HG02642 (cell line): Measurements from ENCODE around the gene OR6S1.

ENCODE experiments used
- ATAC-seq: cut with Tn5 transposase; IDR thresholded peaks from one replicate; pipeline ENCODE4 v1.9.1; 2021; ENCODE audit warnings: mild to moderate bottlenecking; ENCODE audit not compliant: unreplicated experiment, poor library complexity

OR6S1 gene, protein sequence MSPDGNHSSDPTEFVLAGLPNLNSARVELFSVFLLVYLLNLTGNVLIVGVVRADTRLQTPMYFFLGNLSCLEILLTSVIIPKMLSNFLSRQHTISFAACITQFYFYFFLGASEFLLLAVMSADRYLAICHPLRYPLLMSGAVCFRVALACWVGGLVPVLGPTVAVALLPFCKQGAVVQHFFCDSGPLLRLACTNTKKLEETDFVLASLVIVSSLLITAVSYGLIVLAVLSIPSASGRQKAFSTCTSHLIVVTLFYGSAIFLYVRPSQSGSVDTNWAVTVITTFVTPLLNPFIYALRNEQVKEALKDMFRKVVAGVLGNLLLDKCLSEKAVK

GRCh38 chr14:20641591-20641990, at the start of gene OR6S1:
OR6S1 (minus strand) TSS chr14:20641691; CDS start chr14:20641691, 0 bp downstream.
- ATAC-seq = no peak

DNA sequence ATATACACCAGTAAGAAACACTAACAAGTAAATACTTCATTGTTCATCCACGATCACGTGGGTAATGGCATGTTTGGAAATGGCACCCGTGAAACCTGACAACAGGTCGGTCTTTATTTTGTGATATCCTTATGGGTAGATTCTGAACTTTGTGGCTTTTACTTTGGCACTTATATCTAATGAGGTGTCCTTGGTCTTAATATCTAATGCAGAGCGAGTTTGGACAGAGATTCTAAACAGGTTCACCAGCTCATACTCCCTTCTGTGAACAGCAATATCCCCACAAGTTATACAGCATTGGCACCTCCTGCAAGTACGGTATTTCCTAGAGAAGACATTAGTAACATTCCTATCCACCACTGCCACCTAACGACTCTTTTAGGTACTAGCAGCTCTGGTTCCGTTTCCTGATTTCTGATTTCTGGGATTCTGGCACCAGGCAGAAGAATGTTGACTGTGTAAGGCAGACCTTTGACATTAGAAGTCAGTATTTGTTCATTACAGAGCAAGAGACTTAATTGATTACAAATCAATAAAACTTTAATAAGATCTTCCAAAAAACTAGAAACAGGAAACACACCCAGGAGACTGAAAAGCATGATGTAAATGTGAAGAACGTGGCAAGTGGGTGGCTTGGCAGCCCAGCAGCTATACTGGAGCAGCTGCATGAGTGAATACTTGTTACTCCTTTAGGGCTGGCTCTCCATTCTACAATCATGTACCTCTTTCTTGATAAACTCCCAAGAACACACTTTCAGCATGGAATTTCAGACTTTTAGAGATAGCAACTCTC, 49.6 kb upstream of the OR6S1 start:
- ATAC-seq = peak; percentile 74

DNA sequence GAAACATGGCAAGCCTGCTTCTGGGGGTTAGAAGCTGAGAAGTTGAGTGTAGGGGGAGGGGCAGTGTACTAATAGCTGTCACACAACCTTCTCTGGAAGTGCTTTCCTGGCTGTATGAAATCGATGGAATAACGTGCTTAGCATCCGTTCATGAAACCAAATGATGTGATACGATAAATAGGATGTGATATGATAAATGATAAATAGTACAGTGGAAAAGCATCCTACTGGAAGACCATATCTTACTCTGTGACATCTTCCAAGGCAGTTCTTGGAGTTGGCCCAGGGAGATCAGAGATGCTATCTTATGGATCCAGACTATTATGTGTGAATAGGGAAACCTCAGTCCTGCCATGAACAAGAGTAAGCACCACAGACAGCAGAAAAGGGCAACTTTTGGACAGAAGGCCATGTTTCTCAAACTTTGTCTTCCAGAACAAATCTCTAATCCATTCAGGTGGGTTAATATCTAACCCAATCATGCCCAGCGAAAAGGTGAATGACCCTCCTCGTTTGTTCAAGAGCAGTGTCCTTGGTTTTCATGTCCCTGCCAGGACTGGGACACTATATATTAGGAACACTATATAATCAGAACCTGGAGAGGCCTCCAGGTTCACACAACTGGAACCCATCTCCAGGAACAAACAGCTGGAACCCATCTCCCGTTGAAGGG, 46.8 kb upstream of the OR6S1 start, which contains the start of gene ANG:
TSS of gene ANG (plus strand) at position 598 of the 673 bp plus-strand sequence. CDS start 4,801 bp downstream, outside the sequence.
- ATAC-seq = no peak

DNA sequence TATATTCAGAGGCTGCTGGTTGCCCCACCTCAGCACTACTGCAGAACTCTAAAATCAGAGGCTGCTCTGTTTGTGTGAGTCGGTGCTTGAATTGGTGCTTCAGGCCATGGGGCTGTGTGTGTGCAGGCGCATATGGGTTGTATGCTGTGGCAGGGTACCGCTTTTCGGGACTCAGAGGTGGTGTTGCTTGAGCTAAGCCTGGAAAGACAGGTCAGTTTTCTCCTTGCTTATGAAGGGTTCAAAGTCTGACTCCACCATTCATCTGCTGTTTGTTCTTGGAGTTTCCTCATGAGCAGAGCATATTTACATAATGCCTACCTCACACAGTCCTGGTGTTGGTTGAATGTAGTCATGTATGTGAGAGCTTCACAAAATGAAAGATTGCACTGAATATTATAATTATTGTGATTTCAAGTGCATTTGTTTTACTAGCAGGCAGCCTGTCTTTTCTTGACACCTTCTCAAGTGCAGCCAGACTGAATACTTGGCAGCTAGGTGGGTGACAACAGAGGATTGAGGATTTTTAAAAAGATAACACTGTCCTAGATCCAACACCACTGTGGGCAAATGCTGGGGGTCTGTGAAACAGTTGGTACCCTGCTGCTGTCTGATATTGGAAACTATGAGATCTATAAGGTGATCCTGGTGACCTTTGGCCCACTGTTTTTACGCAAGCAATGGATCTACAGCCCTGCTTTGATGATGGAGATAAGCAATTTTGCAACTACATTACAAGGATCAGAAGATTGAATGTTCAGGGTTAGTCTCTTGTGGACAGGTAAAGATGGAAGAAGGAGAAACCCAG, 46.1 kb upstream of the OR6S1 start:
- ATAC-seq = no peak

- no peak for ATAC-seq
Observed at GRCh38 chr14:20686386-20687143, 45.1 kb upstream of the OR6S1 start.

DNA sequence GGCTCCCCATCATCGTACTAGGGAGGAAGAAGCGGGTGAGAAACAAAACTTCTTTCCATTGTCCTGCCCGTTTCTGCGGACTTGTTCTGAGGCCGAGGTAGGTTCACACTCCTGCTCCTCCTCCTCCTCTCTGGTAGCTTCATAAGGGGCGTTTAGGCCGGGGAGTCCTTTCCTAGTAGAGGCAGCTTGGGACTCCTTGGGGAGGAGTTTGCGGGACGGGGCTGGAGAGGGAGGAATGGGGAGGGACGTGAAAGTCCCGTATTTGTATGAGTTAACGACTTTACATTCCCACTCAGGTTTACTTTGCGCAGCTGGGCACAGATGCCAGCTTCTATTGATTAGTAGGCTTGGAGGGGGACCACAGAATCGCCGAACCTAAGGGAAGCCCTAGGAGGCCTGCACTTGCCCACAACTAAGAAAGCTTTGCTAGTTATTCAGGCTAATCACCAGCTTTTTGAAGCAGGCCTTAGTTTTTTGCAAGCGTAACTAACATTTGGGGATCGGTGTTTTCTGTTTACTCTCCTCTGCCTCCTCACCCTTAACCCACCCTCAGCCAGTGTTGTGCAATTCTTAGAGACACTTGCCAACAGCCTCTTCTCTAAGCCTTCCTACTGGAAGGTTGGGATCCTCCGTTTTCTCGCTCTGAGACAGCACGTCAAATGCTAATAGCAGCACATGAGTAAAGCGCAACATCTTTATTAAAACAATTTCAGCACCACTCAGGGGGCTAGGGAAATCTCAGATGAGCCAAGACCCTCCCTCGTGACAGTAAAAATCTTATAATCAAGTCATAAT, 43.4 kb upstream of the OR6S1 start:
- ATAC-seq = no peak

- peak; percentile 32 for ATAC-seq
Observed at GRCh38 chr14:20683891-20684661, 42.6 kb upstream of the OR6S1 start, which contains the start of gene RNASE4. RNASE4 (plus strand) TSS chr14:20684560; CDS start chr14:20699372, 14,812 bp downstream.

GRCh38 chr14:20683125-20683890, 41.8 kb upstream of the OR6S1 start:
- ATAC-seq = peak; percentile 24

DNA sequence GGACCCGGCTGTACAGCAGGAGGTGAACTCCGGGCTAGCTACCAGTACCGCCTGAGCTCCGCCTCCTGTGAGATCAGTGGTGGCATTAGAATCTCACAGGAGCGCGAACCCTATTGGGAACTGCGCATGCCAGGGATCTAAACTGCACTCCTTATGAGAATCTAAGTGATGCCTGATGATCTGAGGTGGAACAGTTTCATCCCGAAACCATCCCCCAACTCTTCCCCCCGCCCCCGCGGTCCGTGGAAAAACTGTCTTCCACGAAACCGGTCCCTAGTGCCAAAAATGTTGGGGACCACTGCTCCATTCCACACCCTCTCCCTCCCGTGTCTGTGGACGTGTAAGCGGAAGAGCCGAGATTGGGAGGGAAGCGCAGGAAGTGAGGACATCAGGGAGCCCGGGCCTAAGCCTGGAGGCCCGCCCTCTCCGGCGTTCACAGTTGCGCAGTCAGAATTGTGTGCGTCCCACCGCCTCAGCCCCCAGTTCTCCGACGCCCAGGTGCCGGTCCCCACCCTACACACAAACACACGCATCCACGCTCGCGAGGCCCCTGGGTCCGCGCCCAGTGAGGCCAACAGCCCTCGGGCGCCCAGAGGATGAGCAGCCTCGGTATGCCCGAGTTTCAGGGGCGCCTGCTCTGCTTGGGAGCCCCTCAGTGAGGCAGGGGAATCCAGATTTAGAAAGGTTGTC, 41.1 kb upstream of the OR6S1 start:
- ATAC-seq = peak; percentile 53

- no peak for ATAC-seq
Observed at GRCh38 chr14:20682127-20682434, 40.6 kb upstream of the OR6S1 start.

- peak; percentile 30 for ATAC-seq
Observed at GRCh38 chr14:20681348-20682126, 40.0 kb upstream of the OR6S1 start.

GRCh38 chr14:20680843-20681347, 39.4 kb upstream of the OR6S1 start:
- peak; percentile 29 for ATAC-seq

DNA sequence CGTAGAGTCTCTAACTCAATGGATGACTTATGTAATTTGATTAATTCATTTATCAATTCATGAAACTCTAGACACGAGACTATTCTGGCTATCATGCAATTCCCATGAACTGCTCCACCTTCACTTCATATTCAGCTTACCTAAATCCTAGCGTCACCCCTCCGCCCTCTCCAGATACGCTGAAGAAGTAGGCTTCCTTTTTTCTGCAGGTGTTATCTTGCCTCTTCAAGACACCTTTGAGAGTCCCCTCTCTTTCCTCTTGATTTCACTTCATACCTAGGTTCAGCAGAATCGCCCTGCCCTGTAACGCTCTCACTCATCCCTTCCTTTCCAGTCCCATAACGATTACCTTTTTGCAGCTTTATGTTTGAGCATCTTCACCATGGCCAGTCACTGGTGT, 38.9 kb upstream of the OR6S1 start:
- no peak for ATAC-seq

DNA sequence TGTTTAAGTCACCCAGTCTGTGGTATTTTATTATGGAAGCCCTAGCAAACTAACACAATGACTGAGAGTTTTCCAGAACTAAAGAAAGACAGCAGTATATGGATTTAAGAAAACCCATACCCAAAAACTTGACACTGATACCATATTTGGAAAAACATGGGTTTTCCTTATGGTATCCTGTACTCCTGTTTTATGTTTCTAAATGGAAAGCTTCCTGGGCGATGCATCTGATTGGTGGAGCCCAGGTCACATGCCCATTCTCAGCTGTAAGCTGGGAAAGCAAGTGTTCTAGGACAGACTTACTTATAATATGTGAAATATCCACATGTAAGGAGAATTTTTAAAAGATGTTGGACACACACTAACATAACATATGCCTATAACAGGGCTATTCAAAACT, 38.4 kb upstream of the OR6S1 start:
- ATAC-seq = no peak

GRCh38 chr14:20676072-20676471, 34.6 kb upstream of the OR6S1 start:
- no peak for ATAC-seq

- ATAC-seq = no peak
Observed at GRCh38 chr14:20675669-20676068, 34.2 kb upstream of the OR6S1 start.
